GM21576 (cell line): ENCODE data around the gene COPG1.
A peak's percentile ranks its signal among the peaks of the same experiment; 100 is the strongest.
"Not testable (repeated sequence)": the region's sequence is repeated elsewhere in the genome, so short reads cannot be mapped to it uniquely, and the experiment has no call there.

Experiments used
- ATAC-seq: cut with Tn5 transposase; IDR thresholded peaks from one replicate; pipeline ENCODE4 v1.9.1; 2021; ENCODE audit warnings: mild to moderate bottlenecking, moderate library complexity; ENCODE audit not compliant: unreplicated experiment

The COPG1 gene

GRCh38 chr3:129249284-129250065 is at the start of gene COPG1:
Gene COPG1 (plus strand): TSS chr3:129249606. CDS start chr3:129249710, 104 bp downstream.
- ATAC-seq = peak; percentile 71

- no peak for ATAC-seq
These were observed 44.9 kb upstream of the COPG1 start for GRCh38 chr3:129204473-129204872.

GRCh38 chr3:129205109-129205832 is 44.1 kb upstream of the COPG1 start:
- no peak for ATAC-seq

- no peak for ATAC-seq
These were observed 41.9 kb upstream of the COPG1 start for GRCh38 chr3:129207479-129207878.

- no peak for ATAC-seq
These were observed 38.1 kb upstream of the COPG1 start for GRCh38 chr3:129211345-129211744.

GRCh38 chr3:129211772-129212171 is 37.6 kb upstream of the COPG1 start:
- no peak for ATAC-seq

- no peak for ATAC-seq
These were observed 36.2 kb upstream of the COPG1 start for GRCh38 chr3:129213238-129213637.

- no peak for ATAC-seq
These were observed 30.7 kb upstream of the COPG1 start for GRCh38 chr3:129218742-129219141.

GRCh38 chr3:129224387-129224786 is 25.0 kb upstream of the COPG1 start:
- ATAC-seq = not testable (repeated sequence)

- no peak for ATAC-seq
These were observed 24.4 kb upstream of the COPG1 start for GRCh38 chr3:129224984-129225393.

GRCh38 chr3:129226374-129226773 is 23.0 kb upstream of the COPG1 start:
- no peak for ATAC-seq

- ATAC-seq = no peak
These were observed 20.4 kb upstream of the COPG1 start for GRCh38 chr3:129228891-129229585.

GRCh38 chr3:129230311-129231019 is 18.9 kb upstream of the COPG1 start:
- ATAC-seq = no peak

- no peak for ATAC-seq
These were observed 17.9 kb upstream of the COPG1 start for GRCh38 chr3:129231331-129232119.

GRCh38 chr3:129233538-129233937 is 15.9 kb upstream of the COPG1 start:
- peak; percentile 90 for ATAC-seq

GRCh38 chr3:129234441-129234840 is 15.0 kb upstream of the COPG1 start:
- no peak for ATAC-seq

- ATAC-seq = no peak
These were observed 14.0 kb upstream of the COPG1 start for GRCh38 chr3:129235344-129235917.

- ATAC-seq = no peak
These were observed 10.3 kb upstream of the COPG1 start for GRCh38 chr3:129238945-129239705.

GRCh38 chr3:129239991-129240390 is 9.4 kb upstream of the COPG1 start:
- ATAC-seq = no peak
